ENCODE measurements around the gene SCAPER.

DNA sequence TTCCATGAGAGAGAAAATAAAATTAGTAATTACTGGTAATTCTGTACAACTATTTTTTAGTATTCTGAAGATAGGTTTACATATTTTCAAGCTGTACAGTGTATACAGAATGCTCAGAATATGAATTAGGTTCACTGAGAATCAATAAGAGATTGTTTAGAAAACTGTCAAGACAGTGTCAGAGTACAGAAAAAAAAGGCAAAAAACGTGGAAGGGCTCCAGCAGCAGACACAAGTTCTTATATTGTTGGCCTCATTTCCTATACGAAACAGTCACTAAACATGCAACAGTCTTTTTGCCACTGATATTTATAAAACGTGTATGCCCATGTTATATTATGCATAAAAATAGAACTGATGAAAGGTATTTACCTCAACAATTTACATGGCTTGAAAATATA, 464.7 kb downstream of the SCAPER start:
- TF ChIP-seq, protein P1, sequence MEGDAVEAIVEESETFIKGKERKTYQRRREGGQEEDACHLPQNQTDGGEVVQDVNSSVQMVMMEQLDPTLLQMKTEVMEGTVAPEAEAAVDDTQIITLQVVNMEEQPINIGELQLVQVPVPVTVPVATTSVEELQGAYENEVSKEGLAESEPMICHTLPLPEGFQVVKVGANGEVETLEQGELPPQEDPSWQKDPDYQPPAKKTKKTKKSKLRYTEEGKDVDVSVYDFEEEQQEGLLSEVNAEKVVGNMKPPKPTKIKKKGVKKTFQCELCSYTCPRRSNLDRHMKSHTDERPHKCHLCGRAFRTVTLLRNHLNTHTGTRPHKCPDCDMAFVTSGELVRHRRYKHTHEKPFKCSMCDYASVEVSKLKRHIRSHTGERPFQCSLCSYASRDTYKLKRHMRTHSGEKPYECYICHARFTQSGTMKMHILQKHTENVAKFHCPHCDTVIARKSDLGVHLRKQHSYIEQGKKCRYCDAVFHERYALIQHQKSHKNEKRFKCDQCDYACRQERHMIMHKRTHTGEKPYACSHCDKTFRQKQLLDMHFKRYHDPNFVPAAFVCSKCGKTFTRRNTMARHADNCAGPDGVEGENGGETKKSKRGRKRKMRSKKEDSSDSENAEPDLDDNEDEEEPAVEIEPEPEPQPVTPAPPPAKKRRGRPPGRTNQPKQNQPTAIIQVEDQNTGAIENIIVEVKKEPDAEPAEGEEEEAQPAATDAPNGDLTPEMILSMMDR (IDR thresholded peaks at IDR 0.05; ENCODE audit: insufficient read depth, low read length), result no peak
- no peak for TF ChIP-seq POLR2AphosphoS5 (IDR thresholded peaks at IDR 0.05; ENCODE audit: low read depth)
- TF ChIP-seq, protein P2, sequence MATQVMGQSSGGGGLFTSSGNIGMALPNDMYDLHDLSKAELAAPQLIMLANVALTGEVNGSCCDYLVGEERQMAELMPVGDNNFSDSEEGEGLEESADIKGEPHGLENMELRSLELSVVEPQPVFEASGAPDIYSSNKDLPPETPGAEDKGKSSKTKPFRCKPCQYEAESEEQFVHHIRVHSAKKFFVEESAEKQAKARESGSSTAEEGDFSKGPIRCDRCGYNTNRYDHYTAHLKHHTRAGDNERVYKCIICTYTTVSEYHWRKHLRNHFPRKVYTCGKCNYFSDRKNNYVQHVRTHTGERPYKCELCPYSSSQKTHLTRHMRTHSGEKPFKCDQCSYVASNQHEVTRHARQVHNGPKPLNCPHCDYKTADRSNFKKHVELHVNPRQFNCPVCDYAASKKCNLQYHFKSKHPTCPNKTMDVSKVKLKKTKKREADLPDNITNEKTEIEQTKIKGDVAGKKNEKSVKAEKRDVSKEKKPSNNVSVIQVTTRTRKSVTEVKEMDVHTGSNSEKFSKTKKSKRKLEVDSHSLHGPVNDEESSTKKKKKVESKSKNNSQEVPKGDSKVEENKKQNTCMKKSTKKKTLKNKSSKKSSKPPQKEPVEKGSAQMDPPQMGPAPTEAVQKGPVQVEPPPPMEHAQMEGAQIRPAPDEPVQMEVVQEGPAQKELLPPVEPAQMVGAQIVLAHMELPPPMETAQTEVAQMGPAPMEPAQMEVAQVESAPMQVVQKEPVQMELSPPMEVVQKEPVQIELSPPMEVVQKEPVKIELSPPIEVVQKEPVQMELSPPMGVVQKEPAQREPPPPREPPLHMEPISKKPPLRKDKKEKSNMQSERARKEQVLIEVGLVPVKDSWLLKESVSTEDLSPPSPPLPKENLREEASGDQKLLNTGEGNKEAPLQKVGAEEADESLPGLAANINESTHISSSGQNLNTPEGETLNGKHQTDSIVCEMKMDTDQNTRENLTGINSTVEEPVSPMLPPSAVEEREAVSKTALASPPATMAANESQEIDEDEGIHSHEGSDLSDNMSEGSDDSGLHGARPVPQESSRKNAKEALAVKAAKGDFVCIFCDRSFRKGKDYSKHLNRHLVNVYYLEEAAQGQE (IDR thresholded peaks at IDR 0.05; ENCODE audit: insufficient replicate concordance, low read depth), result no peak

Data from HL-60 (cell line).